ENCODE results near the gene GLCE.

DNA sequence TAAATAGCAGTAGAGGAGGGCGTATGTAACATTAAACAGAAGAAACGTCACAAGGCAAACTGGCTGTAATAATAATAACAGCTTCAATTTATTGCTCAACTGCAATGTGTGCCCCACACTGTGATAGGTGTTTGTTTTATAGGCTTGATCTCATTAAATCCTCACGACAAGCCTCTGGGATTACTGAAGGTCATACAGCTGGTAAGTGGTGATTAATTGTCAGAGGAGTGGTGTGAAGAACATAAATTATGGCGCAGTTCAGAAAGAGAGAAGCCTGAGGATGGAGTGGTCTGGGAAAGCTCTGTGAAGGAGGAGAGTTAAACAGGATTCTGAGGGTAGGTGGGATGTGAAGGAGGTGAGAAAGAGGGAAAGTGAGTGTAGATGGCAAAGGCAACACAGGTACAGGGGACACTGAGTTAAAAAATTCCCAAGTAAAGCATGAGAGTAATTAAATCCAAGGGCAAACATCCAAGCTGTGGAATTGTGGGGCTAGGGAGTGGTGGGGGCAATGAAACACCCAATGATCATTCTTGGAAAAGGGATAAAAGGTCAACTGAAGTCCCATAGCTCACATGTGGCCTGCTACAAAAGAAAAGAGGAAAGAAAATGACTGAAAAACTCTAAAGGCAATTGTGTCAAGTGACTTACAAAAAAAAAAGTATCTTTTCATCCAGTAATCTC, 16.5 kb upstream of the GLCE start:
- TF ChIP-seq GABPB1 (CRISPR knock-in tag; IDR thresholded peaks at IDR 0.05) (no peak), SP1 (CRISPR knock-in tag; conservative IDR thresholded peaks at IDR 0.05) (no peak), ESRRA (CRISPR knock-in tag; IDR thresholded peaks at IDR 0.05; ENCODE audit: borderline replicate concordance) (no peak), RELA (CRISPR knock-in tag; IDR thresholded peaks at IDR 0.05; ENCODE audit: borderline replicate concordance) (no peak), ETV6 (CRISPR knock-in tag; IDR thresholded peaks at IDR 0.05) (no peak), NR2C2 (CRISPR knock-in tag; IDR thresholded peaks at IDR 0.05) (no peak), ZNF263 (CRISPR knock-in tag; IDR thresholded peaks at IDR 0.05; ENCODE audit: low read depth) (no peak), CBFB (CRISPR knock-in tag; IDR thresholded peaks at IDR 0.05; ENCODE audit: low read depth) (no peak)
- TF ChIP-seq, protein P1, sequence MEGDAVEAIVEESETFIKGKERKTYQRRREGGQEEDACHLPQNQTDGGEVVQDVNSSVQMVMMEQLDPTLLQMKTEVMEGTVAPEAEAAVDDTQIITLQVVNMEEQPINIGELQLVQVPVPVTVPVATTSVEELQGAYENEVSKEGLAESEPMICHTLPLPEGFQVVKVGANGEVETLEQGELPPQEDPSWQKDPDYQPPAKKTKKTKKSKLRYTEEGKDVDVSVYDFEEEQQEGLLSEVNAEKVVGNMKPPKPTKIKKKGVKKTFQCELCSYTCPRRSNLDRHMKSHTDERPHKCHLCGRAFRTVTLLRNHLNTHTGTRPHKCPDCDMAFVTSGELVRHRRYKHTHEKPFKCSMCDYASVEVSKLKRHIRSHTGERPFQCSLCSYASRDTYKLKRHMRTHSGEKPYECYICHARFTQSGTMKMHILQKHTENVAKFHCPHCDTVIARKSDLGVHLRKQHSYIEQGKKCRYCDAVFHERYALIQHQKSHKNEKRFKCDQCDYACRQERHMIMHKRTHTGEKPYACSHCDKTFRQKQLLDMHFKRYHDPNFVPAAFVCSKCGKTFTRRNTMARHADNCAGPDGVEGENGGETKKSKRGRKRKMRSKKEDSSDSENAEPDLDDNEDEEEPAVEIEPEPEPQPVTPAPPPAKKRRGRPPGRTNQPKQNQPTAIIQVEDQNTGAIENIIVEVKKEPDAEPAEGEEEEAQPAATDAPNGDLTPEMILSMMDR (IDR thresholded peaks at IDR 0.05): no peak
- TF ChIP-seq, protein P2, sequence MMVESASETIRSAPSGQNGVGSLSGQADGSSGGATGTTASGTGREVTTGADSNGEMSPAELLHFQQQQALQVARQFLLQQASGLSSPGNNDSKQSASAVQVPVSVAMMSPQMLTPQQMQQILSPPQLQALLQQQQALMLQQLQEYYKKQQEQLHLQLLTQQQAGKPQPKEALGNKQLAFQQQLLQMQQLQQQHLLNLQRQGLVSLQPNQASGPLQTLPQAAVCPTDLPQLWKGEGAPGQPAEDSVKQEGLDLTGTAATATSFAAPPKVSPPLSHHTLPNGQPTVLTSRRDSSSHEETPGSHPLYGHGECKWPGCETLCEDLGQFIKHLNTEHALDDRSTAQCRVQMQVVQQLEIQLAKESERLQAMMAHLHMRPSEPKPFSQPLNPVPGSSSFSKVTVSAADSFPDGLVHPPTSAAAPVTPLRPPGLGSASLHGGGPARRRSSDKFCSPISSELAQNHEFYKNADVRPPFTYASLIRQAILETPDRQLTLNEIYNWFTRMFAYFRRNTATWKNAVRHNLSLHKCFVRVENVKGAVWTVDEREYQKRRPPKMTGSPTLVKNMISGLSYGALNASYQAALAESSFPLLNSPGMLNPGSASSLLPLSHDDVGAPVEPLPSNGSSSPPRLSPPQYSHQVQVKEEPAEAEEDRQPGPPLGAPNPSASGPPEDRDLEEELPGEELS (CRISPR knock-in tag; IDR thresholded peaks at IDR 0.05): no peak

Measured in WTC11 (cell line).